Urinary bladder (tissue), 4 donors: ENCODE results near the gene SNCAIP. TPM values are rescaled to one million over a fixed set of nuclear protein-coding genes. Genes with fewer than 3 reads are reported as not detected.

Source experiments
- DNase-seq: peaks from one replicate; pipeline ENCODE4 v3.0.0-alpha.2; 2015; ENCODE audit errors: extremely low spot score
- H3K27ac ChIP-seq: one replicate; pipeline ENCODE4 v1.5.1; 2013; ENCODE audit warnings: low read depth, mild to moderate bottlenecking, moderate library complexity
- H3K36me3 ChIP-seq: one replicate; pipeline ENCODE4 v1.6.1; 2013; ENCODE audit warnings: mild to moderate bottlenecking, moderate library complexity; ENCODE audit not compliant: insufficient read depth
- H3K4me1 ChIP-seq: one replicate; pipeline ENCODE4 v1.6.1; 2013; ENCODE audit warnings: mild to moderate bottlenecking, moderate library complexity; ENCODE audit not compliant: insufficient read depth
- H3K4me3 ChIP-seq: one replicate; pipeline ENCODE4 v1.5.1; 2013; ENCODE audit warnings: low read depth, low read length
- WGBS: extraction: QIAGEN DNeasy Blood & Tissue Kit; methylation state at CpG from one replicate; pipeline ENCODE4 v1.1.7; 2013; 5-methylcytosine and 5-hydroxymethylcytosine counted together
- polyA plus RNA-seq: library from polyadenylated mRNA; stranded (reverse); fragments of 200-250 nt; gene quantifications from one replicate; pipeline ENCODE4 v1.2.3, GENCODE V29; 2013
- total RNA-seq: library from RNA; depleted of rRNA; stranded (reverse); fragments of >200 nt; gene quantifications from one replicate; pipeline ENCODE4 v1.2.3, GENCODE V29; 2014
- donor health status: healthy with polysubstance abuse.
- donor health status: healthy.

SNCAIP gene
- total and polyA plus RNA-seq, 2 donors, result 1.6 to 22.2 TPM

GRCh38 chr5:122354293-122354692 is 42.3 kb downstream of the SNCAIP start:
- WGBS, result 69% methylated on average over 3 of the region's 3 CpGs
- Histone ChIP-seq H3K27ac (no peak overlapping the region), H3K36me3 (no peaks in the 10 kb centered on the region), H3K4me3 (no peak overlapping the region), H3K4me1 (no peaks in the 10 kb centered on the region)
- no peak for DNase-seq

GRCh38 chr5:122355324-122355723 is 43.3 kb downstream of the SNCAIP start:
- H3K4me3 ChIP-seq, result no peak overlapping the region

GRCh38 chr5:122356855-122357254 is 44.8 kb downstream of the SNCAIP start:
- Histone ChIP-seq H3K27ac (no peak overlapping the region), H3K4me3 (no peak overlapping the region), H3K4me1 (no peaks in the 10 kb centered on the region), H3K36me3 (no peaks in the 10 kb centered on the region)
- no peak for DNase-seq
- 86% methylated on average over 2 of the region's 2 CpGs for WGBS

More at GRCh38 chr5:122355324-122355723, 43.3 kb downstream of the SNCAIP start:
- 87% methylated on average over 3 of the region's 3 CpGs for WGBS
- H3K36me3 ChIP-seq, result no peaks in the 10 kb centered on the region
- H3K4me1 ChIP-seq, result no peaks in the 10 kb centered on the region
- DNase-seq, result no peak
- no peak overlapping the region for H3K27ac ChIP-seq

- no peaks in the 10 kb centered on the region for H3K36me3 ChIP-seq
- DNase-seq, result no peak
- H3K4me3 ChIP-seq, result no peak overlapping the region
- H3K4me1 ChIP-seq, result no peaks in the 10 kb centered on the region
- WGBS, result 21% methylated on average over 4 of the region's 4 CpGs
- no peak overlapping the region for H3K27ac ChIP-seq
Observed at GRCh38 chr5:122358372-122358979, 46.4 kb downstream of the SNCAIP start.

- H3K27ac ChIP-seq, result no peak overlapping the region
- H3K4me3 ChIP-seq, result no peak overlapping the region
- WGBS, result 59% methylated on average over 4 of the region's 4 CpGs
- H3K4me1 ChIP-seq, result no peaks in the 10 kb centered on the region
- DNase-seq, result no peak
- H3K36me3 ChIP-seq, result no peaks in the 10 kb centered on the region
Observed at GRCh38 chr5:122362361-122362760, 50.3 kb downstream of the SNCAIP start.

- 95% methylated on average over 1 of the region's 1 CpG for WGBS
- Histone ChIP-seq H3K27ac (no peak overlapping the region), H3K4me3 (no peak overlapping the region)
Observed at GRCh38 chr5:122363623-122364022, 51.6 kb downstream of the SNCAIP start.

GRCh38 chr5:122366501-122366900 is 54.5 kb downstream of the SNCAIP start:
- H3K4me1 ChIP-seq, result no peaks in the 10 kb centered on the region
- WGBS, result 97% methylated on average over 3 of the region's 3 CpGs
- H3K27ac ChIP-seq, result no peak overlapping the region

More at GRCh38 chr5:122363623-122364022, 51.6 kb downstream of the SNCAIP start:
- Histone ChIP-seq H3K36me3 (no peaks in the 10 kb centered on the region), H3K4me1 (no peaks in the 10 kb centered on the region)
- DNase-seq, result no peak

GRCh38 chr5:122367456-122367855 is 55.4 kb downstream of the SNCAIP start:
- no peak for DNase-seq
- 74% methylated on average over 3 of the region's 3 CpGs for WGBS

More at GRCh38 chr5:122366501-122366900, 54.5 kb downstream of the SNCAIP start:
- DNase-seq, result no peak
- H3K4me3 ChIP-seq, result no peak overlapping the region
- no peaks in the 10 kb centered on the region for H3K36me3 ChIP-seq

GRCh38 chr5:122368510-122369251 is 56.6 kb downstream of the SNCAIP start:
- no peak overlapping the region for H3K27ac ChIP-seq
- WGBS, result 92% methylated on average over 5 of the region's 5 CpGs
- H3K4me1 ChIP-seq, result no peaks in the 10 kb centered on the region

More at GRCh38 chr5:122367456-122367855, 55.4 kb downstream of the SNCAIP start:
- no peaks in the 10 kb centered on the region for H3K36me3 ChIP-seq
- H3K4me1 ChIP-seq, result no peaks in the 10 kb centered on the region
- no peak overlapping the region for H3K27ac ChIP-seq
- no peak overlapping the region for H3K4me3 ChIP-seq

GRCh38 chr5:122369253-122369815 is 57.3 kb downstream of the SNCAIP start:
- no peak overlapping the region for H3K4me3 ChIP-seq
- no peak for DNase-seq
- no peaks in the 10 kb centered on the region for H3K4me1 ChIP-seq
- H3K36me3 ChIP-seq, result no peaks in the 10 kb centered on the region
- 76% methylated on average over 4 of the region's 4 CpGs for WGBS
- no peak overlapping the region for H3K27ac ChIP-seq

More at GRCh38 chr5:122368510-122369251, 56.6 kb downstream of the SNCAIP start:
- DNase-seq, result no peak
- H3K4me3 ChIP-seq, result no peak overlapping the region
- no peaks in the 10 kb centered on the region for H3K36me3 ChIP-seq

- no peaks in the 10 kb centered on the region for H3K4me1 ChIP-seq
- DNase-seq, result no peak
- no peak overlapping the region for H3K4me3 ChIP-seq
- no peak overlapping the region for H3K27ac ChIP-seq
- 93% methylated on average over 2 of the region's 2 CpGs for WGBS
- no peaks in the 10 kb centered on the region for H3K36me3 ChIP-seq
Observed at GRCh38 chr5:122371511-122372151, 59.6 kb downstream of the SNCAIP start.

- H3K36me3 ChIP-seq, result no peaks in the 10 kb centered on the region
- no peak overlapping the region for H3K4me3 ChIP-seq
- DNase-seq, result no peak
- no peak overlapping the region for H3K27ac ChIP-seq
- no peaks in the 10 kb centered on the region for H3K4me1 ChIP-seq
Observed at GRCh38 chr5:122374110-122374509, 62.1 kb downstream of the SNCAIP start.

GRCh38 chr5:122375801-122376200 is 63.8 kb downstream of the SNCAIP start:
- DNase-seq, result no peak
- H3K27ac ChIP-seq, result no peak overlapping the region
- H3K4me3 ChIP-seq, result no peak overlapping the region
- no peaks in the 10 kb centered on the region for H3K36me3 ChIP-seq
- WGBS, result 56% methylated on average over 2 of the region's 2 CpGs
- H3K4me1 ChIP-seq, result no peaks in the 10 kb centered on the region

GRCh38 chr5:122376250-122376649 is 64.2 kb downstream of the SNCAIP start:
- no peak for DNase-seq

More at GRCh38 chr5:122376250-122376649, 64.2 kb downstream of the SNCAIP start:
- H3K27ac ChIP-seq, result no peak overlapping the region
- H3K4me1 ChIP-seq, result no peaks in the 10 kb centered on the region
- no peaks in the 10 kb centered on the region for H3K36me3 ChIP-seq
- H3K4me3 ChIP-seq, result no peak overlapping the region
